SK-N-SH (cell line): ENCODE measurements around the gene OGFR. TPM values are rescaled to one million over a fixed set of nuclear protein-coding genes. Genes with fewer than 3 reads are reported as not detected.

Experiments used
- CTCF ChIA-PET: fragments of 300-600, 350-600 bp; formaldehyde crosslinking; extraction: SDS; loops from one replicate; lab custom pipeline; 2021; lab: Yijun Ruan, JAX
- POLR2A ChIA-PET: fragments of 350-600 bp; sonication (Branson Sonifier 250); formaldehyde crosslinking; extraction: SDS; loops from one replicate; lab custom pipeline; 2020; ENCODE audit warnings: antibody characterized with exemption, inconsistent platforms; lab: Yijun Ruan, JAX
- DNase-seq: peaks from one replicate; pipeline ENCODE4 v3.0.0; 2012
- H2AFZ ChIP-seq: fragments of 200-600 bp; sonication (generic); 2 replicates; pipeline ENCODE4 v1.8.1; 2016; ENCODE audit warnings: antibody characterized with exemption, mild to moderate bottlenecking, low read depth
- H3F3A ChIP-seq: fragments of 200-600 bp; sonication (generic); replicated peaks from 2 replicates; pipeline ENCODE3; 2016; ENCODE audit warnings: antibody characterized with exemption, mild to moderate bottlenecking; ENCODE audit not compliant: insufficient read depth
- H3K27ac ChIP-seq, 2 experiments: fragments of 200-500 bp in 1 of 2; fragments of 200-600 bp in 1 of 2; sonication (Bioruptor generic) in 1 of 2; sonication (generic), shearing (Covaris generic) in 1 of 2; 2 replicates each; pipeline versions ENCODE4 v1.5.1 to v1.6.1; 2014 to 2016; ENCODE audit warnings: low read depth in 2 of 2, inconsistent platforms in 1 of 2, low read length in 1 of 2, mild to moderate bottlenecking in 1 of 2, mixed read lengths in 1 of 2
- H3K27me3 ChIP-seq: fragments of 200-600 bp; sonication (generic), shearing (Covaris generic); 2 replicates; pipeline ENCODE4 v1.6.1; 2016; ENCODE audit warnings: mixed run types; ENCODE audit not compliant: insufficient read depth
- H3K36me3 ChIP-seq, 2 experiments: fragments of 200-500 bp in 1 of 2; fragments of 200-600 bp in 1 of 2; sonication (Bioruptor generic) in 1 of 2; sonication (generic) in 1 of 2; replicated peaks in 1 of 2; 2 replicates each; pipeline versions ENCODE3 to v1.5.1; 2014 to 2016; ENCODE audit warnings: low read length in 1 of 2, mild to moderate bottlenecking in 1 of 2; ENCODE audit not compliant: insufficient read depth in 2 of 2, control insufficient read depth in 1 of 2
- H3K4me1 ChIP-seq, 2 experiments: fragments of 200-500 bp in 1 of 2; fragments of 200-600 bp in 1 of 2; sonication (Bioruptor generic) in 1 of 2; sonication (generic), shearing (Covaris generic) in 1 of 2; 2 replicates each; pipeline versions ENCODE4 v1.5.1 to v1.6.1; 2014 to 2016; ENCODE audit warnings: low read depth in 1 of 2, low read length in 1 of 2, mixed run types in 1 of 2; ENCODE audit not compliant: insufficient read depth in 2 of 2, control insufficient read depth in 1 of 2
- H3K4me2 ChIP-seq: fragments of 200-600 bp; sonication (generic), shearing (Covaris generic); 2 replicates; pipeline ENCODE4 v1.6.1; 2017; ENCODE audit warnings: mixed run types
- H3K4me3 ChIP-seq, 2 experiments: fragments of 200-500 bp in 1 of 2; fragments of 200-600 bp in 1 of 2; sonication (Bioruptor generic) in 1 of 2; sonication (generic), shearing (Covaris generic) in 1 of 2; 2 replicates each; pipeline versions ENCODE4 v1.5.1 to v1.8.1; 2014 to 2016; ENCODE audit warnings: low read depth in 2 of 2, inconsistent platforms in 1 of 2, low read length in 1 of 2, mild to moderate bottlenecking in 1 of 2, mixed read lengths in 1 of 2, moderate library complexity in 1 of 2
- H3K79me2 ChIP-seq: fragments of 200-600 bp; sonication (generic); 2 replicates; pipeline ENCODE4 v1.8.1; 2017; ENCODE audit warnings: mild to moderate bottlenecking; ENCODE audit not compliant: insufficient read depth
- H3K9ac ChIP-seq: fragments of 200-600 bp; sonication (generic); 2 replicates; pipeline ENCODE4 v1.6.1; 2017; ENCODE audit warnings: mixed run types
- H3K9me2 ChIP-seq: fragments of 200-600 bp; sonication (generic); 2 replicates; pipeline ENCODE4 v1.6.1; 2017; ENCODE audit warnings: mixed run types
- H3K9me3 ChIP-seq: fragments of 200-600 bp; sonication (generic); 2 replicates; pipeline ENCODE4 v1.6.1; 2017; ENCODE audit warnings: mixed run types, mild to moderate bottlenecking, moderate library complexity
- H4K20me1 ChIP-seq: fragments of 200-600 bp; sonication (generic); 2 replicates; pipeline ENCODE4 v1.6.1; 2017; ENCODE audit warnings: mild to moderate bottlenecking, mixed run types; ENCODE audit not compliant: insufficient read depth
- CHD2 ChIP-seq: fragments of 150-350 bp; IDR thresholded peaks from 2 replicates; pipeline ENCODE4 v1.6.1; 2018; ENCODE audit warnings: low read length; ENCODE audit not compliant: partially characterized antibody
- CTCF ChIP-seq: fragments of 200-600 bp; sonication (generic); IDR thresholded peaks from 2 replicates; pipeline ENCODE4 v1.6.1; 2017; ENCODE audit warnings: antibody characterized with exemption, mild to moderate bottlenecking, moderate library complexity
- EZH2phosphoT487 ChIP-seq: fragments of 200-600 bp; sonication (generic); IDR thresholded peaks from 2 replicates; pipeline ENCODE4 v1.6.1; 2017; ENCODE audit warnings: low read depth, mixed run types, mild to moderate bottlenecking, antibody characterized with exemption, moderate library complexity, borderline replicate concordance
- FOSL2 ChIP-seq: IDR thresholded peaks from 2 replicates; pipeline ENCODE4 v1.4.0; 2012; ENCODE audit warnings: low read depth, mild to moderate bottlenecking, moderate library complexity, borderline replicate concordance
- FOXJ3 ChIP-seq: sonication (generic); formaldehyde crosslinking; IDR thresholded peaks from 2 replicates; pipeline ENCODE4 v1.5.1; 2020; ENCODE audit warnings: mild to moderate bottlenecking, missing genetic modification reagents
- FOXM1 ChIP-seq: IDR thresholded peaks from 2 replicates; pipeline ENCODE4 v1.4.0; 2012; ENCODE audit warnings: low read depth, mild to moderate bottlenecking
- GABPA ChIP-seq: IDR thresholded peaks from 2 replicates; pipeline ENCODE4 v1.4.0; 2012; ENCODE audit warnings: low read depth, mild to moderate bottlenecking
- GATA2 ChIP-seq: sonication (generic); formaldehyde crosslinking; IDR thresholded peaks from 2 replicates; pipeline ENCODE4 v1.5.0; 2020; ENCODE audit warnings: mild to moderate bottlenecking, missing genetic modification reagents
- JUND ChIP-seq: IDR thresholded peaks from 2 replicates; pipeline ENCODE4 v1.4.0; 2012
- MAX ChIP-seq: IDR thresholded peaks from 2 replicates; pipeline ENCODE4 v1.4.0; 2012; ENCODE audit warnings: low read depth
- MXI1 ChIP-seq: IDR thresholded peaks from 2 replicates; pipeline ENCODE4 v1.6.1; 2012; ENCODE audit warnings: mild to moderate bottlenecking, low read depth, low read length, improper control_type of control experiment
- POLR2AphosphoS5 ChIP-seq: IDR thresholded peaks from 2 replicates; pipeline ENCODE4 v1.6.1; 2012; ENCODE audit warnings: low read depth, low read length
- RCOR1 ChIP-seq: fragments of 150-350 bp; IDR thresholded peaks from 2 replicates; pipeline ENCODE4 v1.6.1; 2017; ENCODE audit warnings: antibody characterized with exemption, low read length
- SMC3 ChIP-seq: IDR thresholded peaks from 2 replicates; pipeline ENCODE4 v1.6.1; 2012; ENCODE audit warnings: low read depth, low read length, improper control_type of control experiment
- TAF1 ChIP-seq: IDR thresholded peaks from 2 replicates; pipeline ENCODE4 v1.6.1; 2012; ENCODE audit warnings: low read depth, mild to moderate bottlenecking, low read length, moderate library complexity, borderline replicate concordance
- TCF12 ChIP-seq: IDR thresholded peaks from 2 replicates; pipeline ENCODE4 v1.4.0; 2012
- TEAD4 ChIP-seq: IDR thresholded peaks from 2 replicates; pipeline ENCODE4 v1.4.0; 2012; ENCODE audit warnings: mild to moderate bottlenecking, borderline replicate concordance; ENCODE audit not compliant: insufficient read depth
- WGBS: methylation state at CpG from one replicate; pipeline ENCODE4 v1.1.6; 2017; ENCODE audit warnings: low lambda C conversion rate; 5-methylcytosine and 5-hydroxymethylcytosine counted together
- polyA plus RNA-seq, 3 experiments: library from polyadenylated mRNA; depleted of rRNA; stranded (reverse); fragments of >200 nt; gene quantifications; 2 replicates each; pipeline ENCODE4 v1.2.3, GENCODE V29; 2012
- TF ChIP-seq, protein P1 (sequence below): fragments of 150-350 bp; IDR thresholded peaks from 2 replicates; pipeline ENCODE4 v1.6.1; 2016; ENCODE audit warnings: mild to moderate bottlenecking, low read depth, low read length
- TF ChIP-seq, protein P2 (sequence below): IDR thresholded peaks from 2 replicates; pipeline ENCODE4 v1.6.1; 2012; ENCODE audit warnings: mild to moderate bottlenecking, low read depth, low read length, moderate library complexity

OGFR gene
- polyA plus RNA-seq, 1 of the 3 experiments (the other 2 are of a cell fraction) = 60.8 TPM

GRCh38 chr20:62769346-62770071, 35.1 kb upstream of the OGFR start:
- Histone ChIP-seq H3K9ac (no peak overlapping the region), H3K9me3 (no peaks in the 10 kb centered on the region), H3K4me1 (peaks cover 0 to 21% of the 10 kb centered on the region in 2 experiments; a peak in 2 of 4 replicates), H3K4me3 (no peak overlapping the region), H3K4me2 (no peak overlapping the region), H2AFZ (no peak overlapping the region), H3K27ac (no peak overlapping the region), H3F3A (no peaks in the 10 kb centered on the region), H4K20me1 (no peaks in the 10 kb centered on the region), H3K9me2 (no peaks in the 10 kb centered on the region), H3K36me3 (no peaks in the 10 kb centered on the region), H3K79me2 (no peaks in the 10 kb centered on the region), H3K27me3 (no peaks in the 10 kb centered on the region)
- 85% methylated on average over 7 of the region's 16 CpGs for WGBS
- ChIA-PET POLR2A (no interaction called here), CTCF (interaction anchor here (1.7 kb wide), 1 partner anchor 21 kb away, joined by 6 read pairs; no protein-coding TSS in a partner anchor)
- no peak for DNase-seq
- TF ChIP-seq FOSL2 (no peak), CHD2 (no peak), JUND (no peak), TCF12 (no peak), MXI1 (no peak), RCOR1 (no peak), EZH2phosphoT487 (no peak), TEAD4 (no peak)

DNA sequence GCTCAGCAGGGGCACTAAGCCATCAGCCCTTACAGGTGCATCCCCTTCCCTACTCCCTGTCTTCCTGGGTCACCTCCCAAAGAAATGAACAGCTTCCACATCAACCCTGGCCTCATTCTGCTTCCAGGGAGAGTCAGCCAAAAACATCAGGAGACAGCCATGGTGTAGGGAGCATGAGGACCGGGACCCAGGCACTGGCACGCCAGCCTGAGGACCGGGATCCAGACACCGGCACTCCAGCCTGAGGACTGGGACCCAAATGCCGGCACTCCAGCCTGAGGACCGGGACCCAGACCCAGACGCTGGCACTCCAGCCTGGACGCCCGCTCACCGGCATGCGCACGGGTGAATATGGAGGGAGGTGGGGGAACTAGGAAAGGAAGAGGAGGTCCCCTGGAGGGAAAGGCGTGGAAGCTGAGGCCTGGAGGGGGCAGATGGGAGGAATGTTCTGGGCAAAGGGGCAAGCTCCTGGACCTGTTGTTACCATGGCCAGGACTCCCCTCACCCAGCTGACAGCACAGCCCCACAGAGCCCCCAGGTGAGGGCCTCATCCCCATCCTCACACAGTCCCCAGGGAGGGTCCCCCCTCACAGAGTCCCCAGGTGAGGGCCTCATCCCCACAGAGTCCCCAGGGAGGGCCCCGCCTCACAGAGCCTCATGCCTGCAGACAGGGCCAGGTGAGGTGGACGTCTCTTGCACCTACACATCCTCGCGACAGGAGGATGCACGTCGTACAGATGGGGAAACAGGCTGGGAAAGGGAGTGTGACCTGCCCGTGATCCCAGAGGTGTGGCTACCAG, 34.3 kb upstream of the OGFR start:
- POLR2A ChIA-PET = no interaction called here
- no peak for DNase-seq
- Histone ChIP-seq H3K79me2 (no peaks in the 10 kb centered on the region), H3K9ac (no peak overlapping the region), H3K36me3 (no peaks in the 10 kb centered on the region), H3F3A (no peaks in the 10 kb centered on the region), H3K4me3 (no peak overlapping the region), H3K27ac (no peak overlapping the region), H2AFZ (no peak overlapping the region), H3K9me3 (no peaks in the 10 kb centered on the region), H3K27me3 (no peaks in the 10 kb centered on the region), H4K20me1 (no peaks in the 10 kb centered on the region), H3K4me1 (peaks cover 0 to 21% of the 10 kb centered on the region in 2 experiments; a peak in 2 of 4 replicates), H3K4me2 (no peak overlapping the region), H3K9me2 (no peaks in the 10 kb centered on the region)
- CTCF ChIA-PET = interaction anchor here (1.7 kb wide), 1 partner anchor 21 kb away, joined by 6 read pairs; no protein-coding TSS in a partner anchor
- 87% methylated on average over 19 of the region's 20 CpGs for WGBS
- TF ChIP-seq, protein P1, sequence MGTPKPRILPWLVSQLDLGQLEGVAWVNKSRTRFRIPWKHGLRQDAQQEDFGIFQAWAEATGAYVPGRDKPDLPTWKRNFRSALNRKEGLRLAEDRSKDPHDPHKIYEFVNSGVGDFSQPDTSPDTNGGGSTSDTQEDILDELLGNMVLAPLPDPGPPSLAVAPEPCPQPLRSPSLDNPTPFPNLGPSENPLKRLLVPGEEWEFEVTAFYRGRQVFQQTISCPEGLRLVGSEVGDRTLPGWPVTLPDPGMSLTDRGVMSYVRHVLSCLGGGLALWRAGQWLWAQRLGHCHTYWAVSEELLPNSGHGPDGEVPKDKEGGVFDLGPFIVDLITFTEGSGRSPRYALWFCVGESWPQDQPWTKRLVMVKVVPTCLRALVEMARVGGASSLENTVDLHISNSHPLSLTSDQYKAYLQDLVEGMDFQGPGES = no peak
- TF ChIP-seq GATA2 (CRISPR knock-in tag) (no peak), EZH2phosphoT487 (no peak), FOXM1 (no peak), MAX (no peak), FOXJ3 (CRISPR knock-in tag) (no peak), SMC3 (no peak), GABPA (no peak), POLR2AphosphoS5 (no peak), TAF1 (no peak), CTCF (no peak), MXI1 (no peak)
- TF ChIP-seq, protein P2, sequence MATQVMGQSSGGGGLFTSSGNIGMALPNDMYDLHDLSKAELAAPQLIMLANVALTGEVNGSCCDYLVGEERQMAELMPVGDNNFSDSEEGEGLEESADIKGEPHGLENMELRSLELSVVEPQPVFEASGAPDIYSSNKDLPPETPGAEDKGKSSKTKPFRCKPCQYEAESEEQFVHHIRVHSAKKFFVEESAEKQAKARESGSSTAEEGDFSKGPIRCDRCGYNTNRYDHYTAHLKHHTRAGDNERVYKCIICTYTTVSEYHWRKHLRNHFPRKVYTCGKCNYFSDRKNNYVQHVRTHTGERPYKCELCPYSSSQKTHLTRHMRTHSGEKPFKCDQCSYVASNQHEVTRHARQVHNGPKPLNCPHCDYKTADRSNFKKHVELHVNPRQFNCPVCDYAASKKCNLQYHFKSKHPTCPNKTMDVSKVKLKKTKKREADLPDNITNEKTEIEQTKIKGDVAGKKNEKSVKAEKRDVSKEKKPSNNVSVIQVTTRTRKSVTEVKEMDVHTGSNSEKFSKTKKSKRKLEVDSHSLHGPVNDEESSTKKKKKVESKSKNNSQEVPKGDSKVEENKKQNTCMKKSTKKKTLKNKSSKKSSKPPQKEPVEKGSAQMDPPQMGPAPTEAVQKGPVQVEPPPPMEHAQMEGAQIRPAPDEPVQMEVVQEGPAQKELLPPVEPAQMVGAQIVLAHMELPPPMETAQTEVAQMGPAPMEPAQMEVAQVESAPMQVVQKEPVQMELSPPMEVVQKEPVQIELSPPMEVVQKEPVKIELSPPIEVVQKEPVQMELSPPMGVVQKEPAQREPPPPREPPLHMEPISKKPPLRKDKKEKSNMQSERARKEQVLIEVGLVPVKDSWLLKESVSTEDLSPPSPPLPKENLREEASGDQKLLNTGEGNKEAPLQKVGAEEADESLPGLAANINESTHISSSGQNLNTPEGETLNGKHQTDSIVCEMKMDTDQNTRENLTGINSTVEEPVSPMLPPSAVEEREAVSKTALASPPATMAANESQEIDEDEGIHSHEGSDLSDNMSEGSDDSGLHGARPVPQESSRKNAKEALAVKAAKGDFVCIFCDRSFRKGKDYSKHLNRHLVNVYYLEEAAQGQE = no peak
